HG02840 (cell line): ENCODE results near the gene MRPL27.

Source experiments
- ATAC-seq: cut with Tn5 transposase; IDR thresholded peaks from one replicate; pipeline ENCODE4 v1.9.1; 2021; ENCODE audit warnings: mild to moderate bottlenecking, moderate library complexity, moderate number of reproducible peaks; ENCODE audit not compliant: unreplicated experiment, low FRiP score

The MRPL27 gene

GRCh38 chr17:50319306-50320004, 53.5 kb downstream of the MRPL27 start:
- ATAC-seq, result no peak

- no peak for ATAC-seq
Observed at GRCh38 chr17:50318501-50319285, 54.3 kb downstream of the MRPL27 start.
